Measurements from ENCODE around the gene ITGA5. TPM values are rescaled to one million over a fixed set of nuclear protein-coding genes. Genes with fewer than 3 reads are reported as not detected.

Gene ITGA5
- total and polyA plus RNA-seq, 9 of the 15 experiments (the other 6 are each of a cell fraction or from before 2014, with no cell fraction given) = 9.1 to 82.1 (median 47.4) TPM

DNA sequence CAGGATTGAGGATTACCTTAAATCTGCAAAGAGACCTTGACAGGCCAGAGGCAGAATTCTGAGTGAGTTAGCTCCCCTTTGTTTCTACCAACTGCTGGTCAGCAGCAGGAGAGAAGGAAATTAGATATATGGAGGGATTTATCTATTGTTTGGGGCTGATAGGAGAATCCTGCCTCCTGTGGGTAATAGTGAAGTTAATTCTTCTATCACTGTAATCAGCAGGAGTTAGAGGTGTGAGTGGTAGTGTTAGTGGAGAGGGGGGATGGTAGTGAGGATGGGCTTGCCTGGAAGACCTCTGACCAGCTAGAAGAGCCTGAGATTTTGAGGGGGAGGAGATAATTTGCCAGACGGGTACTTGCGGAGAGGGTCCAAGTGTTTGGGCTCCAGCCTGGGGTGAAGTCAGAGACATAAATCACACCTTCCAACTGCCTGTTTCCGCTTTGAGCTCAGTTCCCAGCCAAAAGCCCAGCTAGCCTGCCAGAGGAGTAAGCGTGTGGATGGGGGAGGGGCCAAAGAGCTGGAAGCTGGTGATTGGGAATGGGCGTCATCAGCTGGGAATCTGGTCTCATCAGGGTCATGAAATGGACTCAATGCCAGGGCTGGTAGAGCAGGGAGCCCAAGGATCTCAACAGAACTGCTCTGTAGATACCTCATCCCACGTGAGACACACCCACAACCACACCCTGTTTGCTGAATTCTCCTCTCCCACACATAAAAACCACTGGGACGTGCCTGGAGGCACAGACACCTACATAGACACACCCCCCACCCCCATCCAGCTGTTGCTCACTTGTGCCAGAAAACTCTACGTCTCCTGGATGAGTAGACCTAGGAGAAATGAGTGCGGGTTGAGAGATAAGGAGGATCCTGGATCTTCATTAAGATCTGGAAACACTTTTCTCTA lies 13.1 kb upstream of the ITGA5 start (continued):
- TF ChIP-seq, protein P1, sequence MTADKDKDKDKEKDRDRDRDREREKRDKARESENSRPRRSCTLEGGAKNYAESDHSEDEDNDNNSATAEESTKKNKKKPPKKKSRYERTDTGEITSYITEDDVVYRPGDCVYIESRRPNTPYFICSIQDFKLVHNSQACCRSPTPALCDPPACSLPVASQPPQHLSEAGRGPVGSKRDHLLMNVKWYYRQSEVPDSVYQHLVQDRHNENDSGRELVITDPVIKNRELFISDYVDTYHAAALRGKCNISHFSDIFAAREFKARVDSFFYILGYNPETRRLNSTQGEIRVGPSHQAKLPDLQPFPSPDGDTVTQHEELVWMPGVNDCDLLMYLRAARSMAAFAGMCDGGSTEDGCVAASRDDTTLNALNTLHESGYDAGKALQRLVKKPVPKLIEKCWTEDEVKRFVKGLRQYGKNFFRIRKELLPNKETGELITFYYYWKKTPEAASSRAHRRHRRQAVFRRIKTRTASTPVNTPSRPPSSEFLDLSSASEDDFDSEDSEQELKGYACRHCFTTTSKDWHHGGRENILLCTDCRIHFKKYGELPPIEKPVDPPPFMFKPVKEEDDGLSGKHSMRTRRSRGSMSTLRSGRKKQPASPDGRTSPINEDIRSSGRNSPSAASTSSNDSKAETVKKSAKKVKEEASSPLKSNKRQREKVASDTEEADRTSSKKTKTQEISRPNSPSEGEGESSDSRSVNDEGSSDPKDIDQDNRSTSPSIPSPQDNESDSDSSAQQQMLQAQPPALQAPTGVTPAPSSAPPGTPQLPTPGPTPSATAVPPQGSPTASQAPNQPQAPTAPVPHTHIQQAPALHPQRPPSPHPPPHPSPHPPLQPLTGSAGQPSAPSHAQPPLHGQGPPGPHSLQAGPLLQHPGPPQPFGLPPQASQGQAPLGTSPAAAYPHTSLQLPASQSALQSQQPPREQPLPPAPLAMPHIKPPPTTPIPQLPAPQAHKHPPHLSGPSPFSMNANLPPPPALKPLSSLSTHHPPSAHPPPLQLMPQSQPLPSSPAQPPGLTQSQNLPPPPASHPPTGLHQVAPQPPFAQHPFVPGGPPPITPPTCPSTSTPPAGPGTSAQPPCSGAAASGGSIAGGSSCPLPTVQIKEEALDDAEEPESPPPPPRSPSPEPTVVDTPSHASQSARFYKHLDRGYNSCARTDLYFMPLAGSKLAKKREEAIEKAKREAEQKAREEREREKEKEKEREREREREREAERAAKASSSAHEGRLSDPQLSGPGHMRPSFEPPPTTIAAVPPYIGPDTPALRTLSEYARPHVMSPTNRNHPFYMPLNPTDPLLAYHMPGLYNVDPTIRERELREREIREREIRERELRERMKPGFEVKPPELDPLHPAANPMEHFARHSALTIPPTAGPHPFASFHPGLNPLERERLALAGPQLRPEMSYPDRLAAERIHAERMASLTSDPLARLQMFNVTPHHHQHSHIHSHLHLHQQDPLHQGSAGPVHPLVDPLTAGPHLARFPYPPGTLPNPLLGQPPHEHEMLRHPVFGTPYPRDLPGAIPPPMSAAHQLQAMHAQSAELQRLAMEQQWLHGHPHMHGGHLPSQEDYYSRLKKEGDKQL (CRISPR knock-in tag; IDR thresholded peaks at IDR 0.05; ENCODE audit: borderline replicate concordance) = no peak
- no peak for TF ChIP-seq RBM22 (IDR thresholded peaks at IDR 0.05; ENCODE audit: low read depth, low read length, poor library complexity, severe bottlenecking)
- TF ChIP-seq, protein P2, sequence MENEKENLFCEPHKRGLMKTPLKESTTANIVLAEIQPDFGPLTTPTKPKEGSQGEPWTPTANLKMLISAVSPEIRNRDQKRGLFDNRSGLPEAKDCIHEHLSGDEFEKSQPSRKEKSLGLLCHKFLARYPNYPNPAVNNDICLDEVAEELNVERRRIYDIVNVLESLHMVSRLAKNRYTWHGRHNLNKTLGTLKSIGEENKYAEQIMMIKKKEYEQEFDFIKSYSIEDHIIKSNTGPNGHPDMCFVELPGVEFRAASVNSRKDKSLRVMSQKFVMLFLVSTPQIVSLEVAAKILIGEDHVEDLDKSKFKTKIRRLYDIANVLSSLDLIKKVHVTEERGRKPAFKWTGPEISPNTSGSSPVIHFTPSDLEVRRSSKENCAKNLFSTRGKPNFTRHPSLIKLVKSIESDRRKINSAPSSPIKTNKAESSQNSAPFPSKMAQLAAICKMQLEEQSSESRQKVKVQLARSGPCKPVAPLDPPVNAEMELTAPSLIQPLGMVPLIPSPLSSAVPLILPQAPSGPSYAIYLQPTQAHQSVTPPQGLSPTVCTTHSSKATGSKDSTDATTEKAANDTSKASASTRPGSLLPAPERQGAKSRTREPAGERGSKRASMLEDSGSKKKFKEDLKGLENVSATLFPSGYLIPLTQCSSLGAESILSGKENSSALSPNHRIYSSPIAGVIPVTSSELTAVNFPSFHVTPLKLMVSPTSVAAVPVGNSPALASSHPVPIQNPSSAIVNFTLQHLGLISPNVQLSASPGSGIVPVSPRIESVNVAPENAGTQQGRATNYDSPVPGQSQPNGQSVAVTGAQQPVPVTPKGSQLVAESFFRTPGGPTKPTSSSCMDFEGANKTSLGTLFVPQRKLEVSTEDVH (IDR thresholded peaks at IDR 0.05; ENCODE audit: low read depth, partially characterized antibody) = no peak
- no peak for TF ChIP-seq ZSCAN29 (IDR thresholded peaks at IDR 0.05)
- no peak for TF ChIP-seq PCBP2 (IDR thresholded peaks at IDR 0.05; ENCODE audit: low read depth, low read length, poor library complexity, severe bottlenecking)
- no peak for TF ChIP-seq ELF2 (CRISPR knock-in tag; IDR thresholded peaks at IDR 0.05)
- no peak for TF ChIP-seq MCM5 (IDR thresholded peaks at IDR 0.05; ENCODE audit: low read depth)
- no peak for TF ChIP-seq HLTF (IDR thresholded peaks at IDR 0.05)
- TF ChIP-seq CHD2 (IDR thresholded peaks at IDR 0.05; ENCODE audit: low read depth, low read length) = no peak
- TF ChIP-seq, protein P3, sequence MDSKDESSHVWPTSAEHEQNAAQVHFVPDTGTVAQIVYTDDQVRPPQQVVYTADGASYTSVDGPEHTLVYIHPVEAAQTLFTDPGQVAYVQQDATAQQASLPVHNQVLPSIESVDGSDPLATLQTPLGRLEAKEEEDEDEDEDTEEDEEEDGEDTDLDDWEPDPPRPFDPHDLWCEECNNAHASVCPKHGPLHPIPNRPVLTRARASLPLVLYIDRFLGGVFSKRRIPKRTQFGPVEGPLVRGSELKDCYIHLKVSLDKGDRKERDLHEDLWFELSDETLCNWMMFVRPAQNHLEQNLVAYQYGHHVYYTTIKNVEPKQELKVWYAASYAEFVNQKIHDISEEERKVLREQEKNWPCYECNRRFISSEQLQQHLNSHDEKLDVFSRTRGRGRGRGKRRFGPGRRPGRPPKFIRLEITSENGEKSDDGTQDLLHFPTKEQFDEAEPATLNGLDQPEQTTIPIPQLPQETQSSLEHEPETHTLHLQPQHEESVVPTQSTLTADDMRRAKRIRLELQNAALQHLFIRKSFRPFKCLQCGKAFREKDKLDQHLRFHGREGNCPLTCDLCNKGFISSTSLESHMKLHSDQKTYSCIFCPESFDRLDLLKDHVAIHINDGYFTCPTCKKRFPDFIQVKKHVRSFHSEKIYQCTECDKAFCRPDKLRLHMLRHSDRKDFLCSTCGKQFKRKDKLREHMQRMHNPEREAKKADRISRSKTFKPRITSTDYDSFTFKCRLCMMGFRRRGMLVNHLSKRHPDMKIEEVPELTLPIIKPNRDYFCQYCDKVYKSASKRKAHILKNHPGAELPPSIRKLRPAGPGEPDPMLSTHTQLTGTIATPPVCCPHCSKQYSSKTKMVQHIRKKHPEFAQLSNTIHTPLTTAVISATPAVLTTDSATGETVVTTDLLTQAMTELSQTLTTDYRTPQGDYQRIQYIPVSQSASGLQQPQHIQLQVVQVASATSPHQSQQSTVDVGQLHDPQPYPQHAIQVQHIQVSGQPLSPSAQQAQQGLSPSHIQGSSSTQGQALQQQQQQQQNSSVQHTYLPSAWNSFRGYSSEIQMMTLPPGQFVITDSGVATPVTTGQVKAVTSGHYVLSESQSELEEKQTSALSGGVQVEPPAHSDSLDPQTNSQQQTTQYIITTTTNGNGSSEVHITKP (IDR thresholded peaks at IDR 0.05; ENCODE audit: partially characterized antibody) = no peak
- TF ChIP-seq TFE3 (CRISPR knock-in tag; IDR thresholded peaks at IDR 0.05) = no peak
- TF ChIP-seq NCOA4 (IDR thresholded peaks at IDR 0.05; ENCODE audit: partially characterized antibody) = no peak
- TF ChIP-seq ZNF134 (CRISPR knock-in tag; conservative IDR thresholded peaks at IDR 0.05) = no peak
- no peak for TF ChIP-seq NCOA1 (IDR thresholded peaks at IDR 0.05; ENCODE audit: low read depth)
